Superior temporal gyrus (tissue), 1 donor: ENCODE data around the gene RGS3.

Experiments used
- DNase-seq: peaks from one replicate; pipeline ENCODE4 v3.0.0-alpha.2; 2016; ENCODE audit errors: extremely low spot score

Gene RGS3

GRCh38 chr9:113530022-113530635, 66.6 kb downstream of the RGS3 start:
- no peak for DNase-seq

- no peak for DNase-seq
Measured at GRCh38 chr9:113530942-113531341, 67.4 kb downstream of the RGS3 start.

GRCh38 chr9:113531919-113532808, 68.6 kb downstream of the RGS3 start:
- DNase-seq, result no peak

- no peak for DNase-seq
Measured at GRCh38 chr9:113532809-113533190, 69.3 kb downstream of the RGS3 start.

- no peak for DNase-seq
Measured at GRCh38 chr9:113533335-113534225, 70.1 kb downstream of the RGS3 start.

GRCh38 chr9:113535756-113536155, 72.2 kb downstream of the RGS3 start:
- DNase-seq, result peak; percentile 38

GRCh38 chr9:113536166-113536482, 72.6 kb downstream of the RGS3 start:
- peak; percentile 97 for DNase-seq

- peak; percentile 56 for DNase-seq
Measured at GRCh38 chr9:113536483-113537228, 73.1 kb downstream of the RGS3 start.

- DNase-seq, result peak; percentile 39
Measured at GRCh38 chr9:113537229-113537810, 73.8 kb downstream of the RGS3 start.

GRCh38 chr9:113538131-113538530, 74.6 kb downstream of the RGS3 start:
- DNase-seq, result no peak

GRCh38 chr9:113538701-113539430, 75.3 kb downstream of the RGS3 start:
- no peak for DNase-seq

GRCh38 chr9:113540466-113540865, 76.9 kb downstream of the RGS3 start:
- DNase-seq, result no peak

GRCh38 chr9:113541019-113541900, 77.7 kb downstream of the RGS3 start:
- peak; percentile 71 for DNase-seq

GRCh38 chr9:113542006-113542405, 78.5 kb downstream of the RGS3 start:
- no peak for DNase-seq

GRCh38 chr9:113542741-113543140, 79.2 kb downstream of the RGS3 start:
- DNase-seq, result no peak

GRCh38 chr9:113543296-113543981, 79.9 kb downstream of the RGS3 start:
- DNase-seq, result no peak

- peak; percentile 60 for DNase-seq
Measured at GRCh38 chr9:113543982-113544303, 80.4 kb downstream of the RGS3 start.

- DNase-seq, result no peak
Measured at GRCh38 chr9:113545068-113545467, 81.5 kb downstream of the RGS3 start.

- DNase-seq, result no peak
Measured at GRCh38 chr9:113546566-113546965, 83.0 kb downstream of the RGS3 start.
